Measurements from ENCODE around the gene NFYC.
"Not testable (repeated sequence)": the region's sequence is repeated elsewhere in the genome, so short reads cannot be mapped to it uniquely, and the experiment has no call there.

- not testable (repeated sequence) for TF ChIP-seq CTCF (IDR thresholded peaks at IDR 0.05; ENCODE audit: insufficient read depth, low read depth, low read length); EZH2 (IDR thresholded peaks at IDR 0.05; ENCODE audit: insufficient read depth, low read length)
Measured at GRCh38 chr1:40729316-40729862, 37.9 kb downstream of the NFYC start.

Measured in astrocyte (in vitro differentiated cells and primary cell).